Left ventricle myocardium inferior (tissue), 1 donor: ENCODE measurements around the gene MRPS7. TPM values are rescaled to one million over a fixed set of nuclear protein-coding genes. Genes with fewer than 3 reads are reported as not detected.

Experiments
- DNase-seq: peaks from one replicate; pipeline ENCODE4 v3.0.0-alpha.2; 2020
- H3K27ac ChIP-seq: fragments of 200-600 bp; replicated peaks from 2 replicates; pipeline ENCODE4 v1.8.0; 2021
- H3K27me3 ChIP-seq: fragments of 200-600 bp; 2 replicates; pipeline ENCODE4 v1.8.0; 2021; ENCODE audit warnings: low read depth
- H3K36me3 ChIP-seq: fragments of 200-600 bp; 2 replicates; pipeline ENCODE4 v1.8.0; 2021
- H3K4me1 ChIP-seq: fragments of 200-600 bp; 2 replicates; pipeline ENCODE4 v1.8.0; 2021
- H3K4me3 ChIP-seq: fragments of 200-600 bp; 2 replicates; pipeline ENCODE4 v1.8.0; 2021; ENCODE audit warnings: mild to moderate bottlenecking, moderate library complexity
- H3K9me3 ChIP-seq: fragments of 200-600 bp; replicated peaks from 2 replicates; pipeline ENCODE4 v1.8.0; 2021
- CTCF ChIP-seq: fragments of 200-600 bp; IDR thresholded peaks from 2 replicates; pipeline ENCODE4 v1.8.0; 2021; ENCODE audit warnings: antibody characterized with exemption, mild to moderate bottlenecking, borderline replicate concordance
- intact Hi-C: fragments of 100-400 bp; cut with micrococcal nuclease; formaldehyde crosslinking; loops from one replicate; pipeline ENCODE4 v1.11.0; 2022
- total RNA-seq: library from RNA; stranded (reverse); fragmentation: NEBNext Ultra II Directional; extraction: Animal tissue kit (Norgen Biotek cat#: 25700); gene quantifications from one replicate; pipeline ENCODE4 v1.2.1, GENCODE V29; 2021
- donor health status: DM: no; HTN: yes; CAD: no; lungs with severe emphysema.

MRPS7 gene
- total RNA-seq, 1 donor from 2014 or later, result 115 TPM

GRCh38 chr17:75270218-75270965 lies 8.7 kb downstream of the MRPS7 start:
- H3K27ac ChIP-seq, result peak overlapping the region; percentile 97
- peak overlapping the region; percentile 90 for H3K4me3 ChIP-seq
- intact Hi-C loops, result no loop called here
- H3K4me1 ChIP-seq, result peaks cover 47% of the 10 kb centered on the region
- H3K36me3 ChIP-seq, result peaks cover 26% of the 10 kb centered on the region
- peak; percentile 15 for TF ChIP-seq CTCF
- H3K27me3 ChIP-seq, result no peaks in the 10 kb centered on the region
- peak; percentile 62 for DNase-seq
- H3K9me3 ChIP-seq, result no peaks in the 10 kb centered on the region

GRCh38 chr17:75270966-75271232 lies 9.2 kb downstream of the MRPS7 start, which contains the start of gene MIF4GD:
Gene MIF4GD, minus strand, starts transcription at chr17:75271231. Its CDS starts 1,036 bp downstream, at chr17:75270195.
- no peaks in the 10 kb centered on the region for H3K27me3 ChIP-seq
- intact Hi-C loops, result no loop called here

GRCh38 chr17:75271233-75271954 lies 9.7 kb downstream of the MRPS7 start:
- Histone ChIP-seq H3K9me3 (no peaks in the 10 kb centered on the region), H3K27ac (peak overlapping the region; percentile 97), H3K27me3 (no peaks in the 10 kb centered on the region), H3K36me3 (peaks cover 16% of the 10 kb centered on the region), H3K4me1 (peaks cover 47% of the 10 kb centered on the region), H3K4me3 (peak overlapping the region; percentile 90)
- intact Hi-C loops, result no loop called here
- TF ChIP-seq CTCF, result peak; percentile 83
- DNase-seq, result peak; percentile 85

More at GRCh38 chr17:75270966-75271232, 9.2 kb downstream of the MRPS7 start, which contains the start of gene MIF4GD:
- Histone ChIP-seq H3K36me3 (peaks cover 21% of the 10 kb centered on the region), H3K4me1 (peaks cover 47% of the 10 kb centered on the region), H3K27ac (peak within 1 kb of the TSS; percentile 97), H3K4me3 (peak within 1 kb of the TSS; percentile 90), H3K9me3 (no peaks in the 10 kb centered on the region)
- no peak for TF ChIP-seq CTCF
- no peak for DNase-seq

GRCh38 chr17:75271955-75272847 lies 10.5 kb downstream of the MRPS7 start:
- Histone ChIP-seq H3K36me3 (peaks cover 12% of the 10 kb centered on the region), H3K9me3 (no peaks in the 10 kb centered on the region), H3K27me3 (no peaks in the 10 kb centered on the region), H3K4me3 (peak overlapping the region; percentile 90), H3K27ac (peak overlapping the region; percentile 97), H3K4me1 (peaks cover 46% of the 10 kb centered on the region)
- intact Hi-C loops, result no loop called here
- TF ChIP-seq CTCF, result no peak
- DNase-seq, result peak; percentile 71

- intact Hi-C loops, result no loop called here
- Histone ChIP-seq H3K36me3 (peaks cover 10% of the 10 kb centered on the region), H3K27me3 (no peaks in the 10 kb centered on the region), H3K9me3 (no peaks in the 10 kb centered on the region), H3K27ac (peak overlapping the region; percentile 97), H3K4me3 (no peak overlapping the region), H3K4me1 (peaks cover 40% of the 10 kb centered on the region)
- no peak for DNase-seq
- no peak for TF ChIP-seq CTCF
These were observed 11.1 kb downstream of the MRPS7 start for GRCh38 chr17:75272848-75273184.
